HFF-Myc (cell line): ENCODE data around the gene CD209.

Experiments used
- DNase-seq: peaks from one replicate; pipeline ENCODE4 v3.0.0-alpha.2; 2011; ENCODE audit warnings: low read depth; ENCODE audit errors: extremely low read depth
- H3K4me3 ChIP-seq: replicated peaks from 2 replicates; pipeline ENCODE4 v1.5.1; 2011; ENCODE audit warnings: low read depth, mild to moderate bottlenecking, control low read depth, low read length
- TF ChIP-seq, protein P1 (sequence below): IDR thresholded peaks from 2 replicates; pipeline ENCODE4 v1.5.1; 2012; ENCODE audit warnings: mild to moderate bottlenecking, low read depth, low read length, control low read depth; ENCODE audit errors: missing control alignments

The CD209 gene

DNA sequence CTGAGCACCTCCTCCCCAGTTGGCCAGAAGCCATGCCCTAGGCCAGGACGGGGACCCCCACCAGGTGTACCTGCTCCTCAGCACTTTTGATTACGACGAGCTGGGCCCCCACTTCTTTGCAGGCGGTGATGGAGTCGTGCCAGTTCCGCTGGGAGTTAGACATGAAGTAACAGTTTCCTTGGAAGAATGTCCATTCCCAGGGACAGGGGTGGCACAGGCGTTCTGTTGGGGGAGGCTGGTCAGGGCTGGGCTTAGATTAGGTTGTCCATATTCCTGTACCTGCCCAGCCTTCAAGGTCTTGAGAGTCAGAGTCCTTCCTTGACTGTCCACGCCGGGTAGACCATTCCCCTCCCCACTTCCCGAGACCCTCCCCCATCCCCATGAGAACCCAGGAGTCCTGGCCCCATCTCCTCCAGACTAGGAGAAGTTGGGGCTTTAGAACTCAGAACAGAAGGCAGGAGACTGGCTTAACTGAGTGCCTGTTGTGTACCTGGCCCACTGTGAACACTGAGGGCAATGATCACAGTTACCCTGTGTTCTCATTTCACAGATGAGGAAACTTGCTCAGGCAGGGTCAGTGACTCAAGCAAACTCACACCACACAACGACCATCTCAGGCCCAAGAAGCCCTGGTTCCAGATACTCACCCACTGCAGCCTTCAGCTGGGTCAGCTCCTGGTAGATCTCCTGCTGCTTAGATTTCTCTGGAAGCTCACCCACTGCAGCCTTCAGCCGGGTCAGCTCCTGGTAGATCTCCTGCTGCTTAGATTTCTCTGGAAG is 2.3 kb downstream of the CD209 start:
- TF ChIP-seq, protein P1, sequence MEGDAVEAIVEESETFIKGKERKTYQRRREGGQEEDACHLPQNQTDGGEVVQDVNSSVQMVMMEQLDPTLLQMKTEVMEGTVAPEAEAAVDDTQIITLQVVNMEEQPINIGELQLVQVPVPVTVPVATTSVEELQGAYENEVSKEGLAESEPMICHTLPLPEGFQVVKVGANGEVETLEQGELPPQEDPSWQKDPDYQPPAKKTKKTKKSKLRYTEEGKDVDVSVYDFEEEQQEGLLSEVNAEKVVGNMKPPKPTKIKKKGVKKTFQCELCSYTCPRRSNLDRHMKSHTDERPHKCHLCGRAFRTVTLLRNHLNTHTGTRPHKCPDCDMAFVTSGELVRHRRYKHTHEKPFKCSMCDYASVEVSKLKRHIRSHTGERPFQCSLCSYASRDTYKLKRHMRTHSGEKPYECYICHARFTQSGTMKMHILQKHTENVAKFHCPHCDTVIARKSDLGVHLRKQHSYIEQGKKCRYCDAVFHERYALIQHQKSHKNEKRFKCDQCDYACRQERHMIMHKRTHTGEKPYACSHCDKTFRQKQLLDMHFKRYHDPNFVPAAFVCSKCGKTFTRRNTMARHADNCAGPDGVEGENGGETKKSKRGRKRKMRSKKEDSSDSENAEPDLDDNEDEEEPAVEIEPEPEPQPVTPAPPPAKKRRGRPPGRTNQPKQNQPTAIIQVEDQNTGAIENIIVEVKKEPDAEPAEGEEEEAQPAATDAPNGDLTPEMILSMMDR = no peak
- H3K4me3 ChIP-seq = no peak overlapping the region
- DNase-seq = no peak

GRCh38 chr19:7744199-7744786 is 3.0 kb downstream of the CD209 start:
- DNase-seq = no peak
- no peak overlapping the region for H3K4me3 ChIP-seq
- TF ChIP-seq, protein P1 = no peak

DNA sequence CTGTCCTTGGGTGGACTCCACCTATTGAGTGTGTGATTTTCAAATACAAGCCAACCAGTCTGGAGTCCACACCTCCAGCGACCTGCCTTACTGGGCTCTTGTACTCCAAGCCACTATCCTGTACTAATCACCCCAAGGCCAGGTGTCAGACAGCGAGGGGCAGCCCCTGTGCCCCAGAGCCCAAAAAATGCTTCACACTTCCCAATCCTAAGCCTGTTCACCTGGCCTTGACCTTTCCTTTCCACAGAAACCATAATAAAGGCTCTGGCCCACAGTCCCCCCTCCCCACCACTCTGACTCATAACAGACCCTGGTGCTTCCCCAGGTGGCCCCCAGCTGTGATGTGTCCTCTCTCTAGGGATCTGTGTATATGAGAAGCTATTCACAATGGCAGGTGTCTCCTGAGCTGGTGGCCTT is 3.9 kb downstream of the CD209 start:
- TF ChIP-seq, protein P1 = no peak
- no peak overlapping the region for H3K4me3 ChIP-seq
- DNase-seq = no peak

- DNase-seq = no peak
- TF ChIP-seq, protein P1 = no peak
- H3K4me3 ChIP-seq = no peak overlapping the region
Observed at GRCh38 chr19:7742991-7743390, 4.3 kb downstream of the CD209 start.

- no peak for DNase-seq
- TF ChIP-seq, protein P1 = no peak
- no peak overlapping the region for H3K4me3 ChIP-seq
Observed at GRCh38 chr19:7742575-7742974, 4.8 kb downstream of the CD209 start.

DNA sequence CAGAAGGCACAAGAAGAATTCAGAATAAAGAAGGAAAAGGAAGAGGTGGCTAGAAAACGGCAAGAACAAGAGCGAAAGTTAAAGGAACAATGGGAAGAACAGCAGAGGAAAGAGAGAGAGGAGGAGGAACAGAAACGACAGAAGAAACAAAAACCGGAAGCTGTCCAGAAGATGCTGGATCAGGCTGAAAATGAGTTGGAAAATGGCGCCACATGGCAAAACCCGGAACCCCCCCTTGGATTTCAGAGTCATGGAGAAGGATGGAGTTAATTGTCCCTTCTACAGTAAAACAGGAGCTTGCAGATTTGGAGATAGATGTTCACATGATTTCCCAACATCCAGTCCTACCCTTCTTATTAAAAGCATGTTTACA is 6.7 kb downstream of the CD209 start:
- DNase-seq = no peak
- TF ChIP-seq, protein P1 = no peak
- no peak overlapping the region for H3K4me3 ChIP-seq
